PC-3 (cell line): ENCODE measurements around the gene TUBD1. TPM values are rescaled to one million over a fixed set of nuclear protein-coding genes. Genes with fewer than 3 reads are reported as not detected.

Source experiments
- ATAC-seq: fragments of 200-7000 bp; cut with Tn5 transposase; 2 replicates; pipeline ENCODE4 v1.9.1; 2020; ENCODE audit warnings: mild to moderate bottlenecking, moderate library complexity
- BruUV-seq: library from RNA; stranded (reverse); fragments of 400-500 nt; replicated peaks from 2 replicates; lab custom pipeline; 2021; lab: Mats Ljungman, UMichigan
- CTCF ChIA-PET: fragments of 300-600 bp; sonication (Branson Sonifier 250); formaldehyde crosslinking; loops from one replicate; lab custom pipeline; 2022; ENCODE audit warnings: antibody characterized with exemption; lab: Charles Lee
- POLR2A ChIA-PET: fragments of 300-600 bp; sonication (Branson Sonifier 250); formaldehyde crosslinking; loops from one replicate; lab custom pipeline; 2022; ENCODE audit warnings: antibody characterized with exemption; ENCODE audit not compliant: unreplicated experiment; lab: Charles Lee
- DNase-seq: peaks from one replicate; pipeline ENCODE4 v3.0.0-alpha.2; 2015
- H2AFZ ChIP-seq: fragments of 300-600 bp; sonication (generic); 2 replicates; pipeline ENCODE4 v1.6.0; 2016; ENCODE audit warnings: antibody characterized with exemption, low read length
- H3F3A ChIP-seq: fragments of 300-600 bp; sonication (generic); one replicate; pipeline ENCODE4 v1.6.0; 2017; ENCODE audit warnings: antibody characterized with exemption, low read length, control low read depth, mild to moderate bottlenecking; ENCODE audit not compliant: unreplicated experiment
- H3K27ac ChIP-seq: fragments of 300-600 bp; sonication (generic); 2 replicates; pipeline ENCODE4 v1.5.1; 2016; ENCODE audit warnings: mild to moderate bottlenecking, low read length
- H3K27me3 ChIP-seq: fragments of 300-600 bp; sonication (generic); 2 replicates; pipeline ENCODE4 v1.6.1; 2016; ENCODE audit warnings: low read length, mixed read lengths
- H3K36me3 ChIP-seq: fragments of 300-600 bp; sonication (generic); 2 replicates; pipeline ENCODE4 v1.6.1; 2016; ENCODE audit warnings: low read depth, mixed run types, low read length, mixed read lengths
- H3K4me1 ChIP-seq: fragments of 300-600 bp; sonication (generic); 2 replicates; pipeline ENCODE4 v1.5.1; 2016; ENCODE audit warnings: low read length; ENCODE audit not compliant: insufficient read depth
- H3K4me2 ChIP-seq: fragments of 300-600 bp; sonication (generic); 2 replicates; pipeline ENCODE4 v1.6.0; 2016; ENCODE audit warnings: low read length
- H3K4me3 ChIP-seq: fragments of 300-600 bp; sonication (generic); 2 replicates; pipeline ENCODE4 v1.5.1; 2016; ENCODE audit warnings: mild to moderate bottlenecking, low read length, mixed read lengths
- H3K79me2 ChIP-seq: fragments of 300-600 bp; sonication (generic); 2 replicates; pipeline ENCODE4 v1.6.1; 2017; ENCODE audit warnings: low read length, mixed read lengths
- H3K9ac ChIP-seq: fragments of 300-600 bp; sonication (generic); 2 replicates; pipeline ENCODE4 v1.6.0; 2016; ENCODE audit warnings: mild to moderate bottlenecking, low read length
- H3K9me2 ChIP-seq: fragments of 300-600 bp; sonication (generic); replicated peaks from 2 replicates; pipeline ENCODE4 v1.6.1; 2016; ENCODE audit warnings: mixed run types, low read length, mixed read lengths
- H3K9me3 ChIP-seq: fragments of 300-600 bp; sonication (generic); 2 replicates; pipeline ENCODE4 v1.6.1; 2016; ENCODE audit warnings: low read length, mixed read lengths
- H4K20me1 ChIP-seq: fragments of 300-600 bp; sonication (generic); 2 replicates; pipeline ENCODE4 v1.6.1; 2016; ENCODE audit warnings: low read length, mixed read lengths
- EZH2 ChIP-seq: fragments of 300-600 bp; sonication (generic); IDR thresholded peaks from one replicate; pipeline ENCODE4 v1.6.1; 2017; ENCODE audit warnings: antibody characterized with exemption, mild to moderate bottlenecking, low read length; ENCODE audit not compliant: unreplicated experiment
- EZH2phosphoT487 ChIP-seq: fragments of 300-600 bp; sonication (generic); IDR thresholded peaks from 2 replicates; pipeline ENCODE4 v1.6.1; 2018; ENCODE audit warnings: mild to moderate bottlenecking, antibody characterized with exemption, low read length, borderline replicate concordance
- intact Hi-C: fragments of 100-400 bp; cut with micrococcal nuclease; formaldehyde crosslinking; loops from 2 replicates; pipeline ENCODE4 v1.9.0; 2023
- total RNA-seq: library from RNA; depleted of rRNA; stranded (reverse); fragments of >200 nt; gene quantifications from 2 replicates; pipeline ENCODE4 v1.2.3, GENCODE V29; 2014
- TF ChIP-seq, protein P1 (sequence below): fragments of 300-600 bp; sonication (generic); conservative IDR thresholded peaks from 2 replicates; pipeline ENCODE4 v1.5.1; 2017; ENCODE audit warnings: antibody characterized with exemption, low read depth, mild to moderate bottlenecking, low read length

The TUBD1 gene
- total RNA-seq, 1 experiment from 2014 or later = 8.2 TPM

DNA sequence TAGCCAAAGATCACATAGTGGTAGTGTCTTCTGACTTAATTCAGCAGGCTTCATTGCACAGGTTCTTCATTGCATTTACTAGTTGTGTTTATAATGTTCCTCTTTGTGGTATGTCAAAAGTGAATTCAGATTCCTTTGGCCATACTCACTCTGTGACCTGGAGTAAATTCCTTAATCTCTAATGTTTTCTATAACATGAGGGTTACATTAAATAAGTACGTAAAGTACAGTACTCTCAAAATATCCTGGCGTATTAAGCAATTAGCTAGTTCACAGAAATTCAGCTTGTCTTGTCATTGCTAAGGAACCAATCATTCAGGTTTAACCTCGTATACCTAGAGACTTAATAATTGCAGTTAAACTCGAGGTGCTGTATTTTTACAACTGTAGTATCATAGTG lies 4.3 kb upstream of the TUBD1 start:
- ChIA-PET POLR2A (interaction anchor here (0.6 kb wide), 1 partner anchor 40 kb away, joined by 5 read pairs; no protein-coding TSS in a partner anchor), CTCF (no interaction called here)
- TSS peak; percentile 0 for BruUV-seq
- no peaks in the 10 kb centered on the region for H3K9me2 ChIP-seq
- no peaks in the 10 kb centered on the region for H3K36me3 ChIP-seq
- no peak overlapping the region for H2AFZ ChIP-seq
- no peaks in the 10 kb centered on the region for H3K27me3 ChIP-seq
- H3K79me2 ChIP-seq = peaks cover 95% of the 10 kb centered on the region
- intact Hi-C loops = no loop called here
- DNase-seq = peak; percentile 23
- no peak overlapping the region for H3K4me3 ChIP-seq
- no peak overlapping the region for H3K4me2 ChIP-seq
- H3K27ac ChIP-seq = no peak overlapping the region
- no peaks in the 10 kb centered on the region for H3F3A ChIP-seq
- no peaks in the 10 kb centered on the region for H3K9me3 ChIP-seq
- H3K4me1 ChIP-seq = peaks cover 13% of the 10 kb centered on the region; the same call in 1 of the 2 replicates
- no peak overlapping the region for H3K9ac ChIP-seq
- peaks cover 20% of the 10 kb centered on the region for H4K20me1 ChIP-seq
- no peak for TF ChIP-seq EZH2
- TF ChIP-seq, protein P1, sequence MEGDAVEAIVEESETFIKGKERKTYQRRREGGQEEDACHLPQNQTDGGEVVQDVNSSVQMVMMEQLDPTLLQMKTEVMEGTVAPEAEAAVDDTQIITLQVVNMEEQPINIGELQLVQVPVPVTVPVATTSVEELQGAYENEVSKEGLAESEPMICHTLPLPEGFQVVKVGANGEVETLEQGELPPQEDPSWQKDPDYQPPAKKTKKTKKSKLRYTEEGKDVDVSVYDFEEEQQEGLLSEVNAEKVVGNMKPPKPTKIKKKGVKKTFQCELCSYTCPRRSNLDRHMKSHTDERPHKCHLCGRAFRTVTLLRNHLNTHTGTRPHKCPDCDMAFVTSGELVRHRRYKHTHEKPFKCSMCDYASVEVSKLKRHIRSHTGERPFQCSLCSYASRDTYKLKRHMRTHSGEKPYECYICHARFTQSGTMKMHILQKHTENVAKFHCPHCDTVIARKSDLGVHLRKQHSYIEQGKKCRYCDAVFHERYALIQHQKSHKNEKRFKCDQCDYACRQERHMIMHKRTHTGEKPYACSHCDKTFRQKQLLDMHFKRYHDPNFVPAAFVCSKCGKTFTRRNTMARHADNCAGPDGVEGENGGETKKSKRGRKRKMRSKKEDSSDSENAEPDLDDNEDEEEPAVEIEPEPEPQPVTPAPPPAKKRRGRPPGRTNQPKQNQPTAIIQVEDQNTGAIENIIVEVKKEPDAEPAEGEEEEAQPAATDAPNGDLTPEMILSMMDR = no peak
- TF ChIP-seq EZH2phosphoT487 = no peak
- ATAC-seq = no peak

DNA sequence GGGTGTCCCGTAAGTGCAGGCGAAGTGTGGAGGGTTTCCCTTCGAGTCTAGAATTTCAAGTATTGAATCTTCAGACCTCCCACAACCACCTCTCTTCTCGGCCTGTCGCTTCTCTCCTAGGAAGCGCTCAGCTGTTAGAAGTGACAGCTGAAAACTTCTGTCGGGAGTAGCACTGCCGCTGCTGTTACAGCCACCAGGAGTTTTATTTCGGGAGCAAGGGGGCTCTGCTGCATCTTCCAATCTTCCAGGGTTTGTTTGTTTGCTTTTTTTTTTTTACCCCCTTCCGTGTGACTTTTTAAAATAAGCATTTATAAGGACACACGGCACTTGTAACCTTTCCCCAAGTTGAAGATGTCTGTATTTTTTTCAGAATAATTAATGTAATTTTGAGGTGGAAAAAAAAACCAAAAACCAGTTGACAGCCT lies 945 bp upstream of the TUBD1 start:
- CTCF ChIA-PET = interaction anchor here (1.7 kb wide), 1 partner anchor 21 kb away, joined by 7 read pairs; no protein-coding TSS in a partner anchor
- Histone ChIP-seq H3K9ac (peak overlapping the region; percentile 96), H3K4me2 (peak overlapping the region; percentile 86), H3K4me1 (peaks cover 31% of the 10 kb centered on the region), H4K20me1 (peaks cover 20% of the 10 kb centered on the region), H3F3A (no peaks in the 10 kb centered on the region), H2AFZ (peak overlapping the region; percentile 88; the same call in 1 of the 2 replicates), H3K9me3 (no peaks in the 10 kb centered on the region), H3K79me2 (peaks cover 86% of the 10 kb centered on the region), H3K27me3 (no peaks in the 10 kb centered on the region), H3K36me3 (peaks cover 2% of the 10 kb centered on the region; the same call in 1 of the 2 replicates), H3K4me3 (peak overlapping the region; percentile 84), H3K9me2 (no peaks in the 10 kb centered on the region), H3K27ac (peak overlapping the region; percentile 33; the same call in 1 of the 2 replicates)
- POLR2A ChIA-PET = no interaction called here
- intact Hi-C loops = no loop called here
- DNase-seq (peak; percentile 39), ATAC-seq (peak; percentile 2)
- no TSS peak for BruUV-seq
- no peak for TF ChIP-seq EZH2
- TF ChIP-seq, protein P1 = no peak
- no peak for TF ChIP-seq EZH2phosphoT487

DNA sequence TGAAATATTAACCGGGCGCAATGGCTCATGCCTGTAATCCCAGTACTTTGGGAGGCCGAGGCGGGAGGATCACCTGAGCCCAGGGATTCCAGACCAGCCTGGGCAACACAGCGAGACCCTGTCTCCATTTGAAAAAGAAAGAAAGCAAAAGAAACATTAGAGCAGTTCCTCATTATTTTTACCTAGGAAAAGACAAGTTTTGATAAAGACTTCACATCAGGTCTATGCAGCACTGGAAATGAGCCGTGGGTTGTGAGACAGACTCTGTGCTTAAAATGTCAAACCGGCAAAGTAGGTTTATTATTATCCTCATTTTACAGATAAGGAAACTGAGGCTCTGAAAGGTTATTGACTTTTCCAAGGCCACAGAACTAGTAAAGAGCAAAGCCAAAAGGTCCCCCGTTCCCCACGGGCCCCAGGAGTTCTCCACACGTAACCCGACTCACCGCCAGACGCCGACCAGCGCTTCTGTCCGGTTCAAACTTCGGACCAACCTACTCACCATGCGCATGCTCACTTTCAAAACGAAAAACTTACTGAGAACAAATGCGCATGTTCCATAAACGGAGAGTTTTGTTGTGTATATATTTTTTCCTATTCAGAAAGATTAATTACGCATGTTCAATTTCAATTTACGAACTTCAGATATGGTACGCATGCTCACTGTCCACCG lies 356 bp downstream of the TUBD1 start:
- no peak for DNase-seq
- H4K20me1 ChIP-seq = peaks cover 20% of the 10 kb centered on the region
- H3K27me3 ChIP-seq = no peaks in the 10 kb centered on the region
- no peaks in the 10 kb centered on the region for H3K9me2 ChIP-seq
- ATAC-seq = peak; percentile 65
- H3K9me3 ChIP-seq = no peaks in the 10 kb centered on the region
- TF ChIP-seq EZH2 (no peak), EZH2phosphoT487 (no peak)
- TF ChIP-seq, protein P1 = no peak
- peak overlapping the region; percentile 39 for H3K27ac ChIP-seq
- peaks cover 31% of the 10 kb centered on the region for H3K4me1 ChIP-seq
- ChIA-PET POLR2A (interaction anchor here (0.6 to 0.8 kb wide), 2 partner anchors 23 to 727 kb away, joined by 4 to 15 read pairs; no protein-coding TSS in a partner anchor), CTCF (interaction anchor here (0.5 to 1.7 kb wide), 2 partner anchors 22 to 47 kb away, joined by 6 to 7 read pairs; no protein-coding TSS in a partner anchor)
- H3K4me3 ChIP-seq = peak overlapping the region; percentile 84
- H3K79me2 ChIP-seq = peaks cover 78% of the 10 kb centered on the region
- BruUV-seq = TSS peak; percentile 87
- peak overlapping the region; percentile 96 for H3K9ac ChIP-seq
- H3F3A ChIP-seq = no peaks in the 10 kb centered on the region
- H3K4me2 ChIP-seq = peak overlapping the region; percentile 81
- H2AFZ ChIP-seq = peak overlapping the region; percentile 81
- intact Hi-C loops = no loop called here
- peaks cover 5% of the 10 kb centered on the region; the same call in 1 of the 2 replicates for H3K36me3 ChIP-seq
